ENCODE results near the gene XIRP2. TPM values are rescaled to one million over a fixed set of nuclear protein-coding genes. Genes with fewer than 3 reads are reported as not detected.

Gene XIRP2
- total RNA-seq, 8 experiments from 2014 or later, result 0.05 to 0.93 (median 0.22) TPM; not detected in 2

DNA sequence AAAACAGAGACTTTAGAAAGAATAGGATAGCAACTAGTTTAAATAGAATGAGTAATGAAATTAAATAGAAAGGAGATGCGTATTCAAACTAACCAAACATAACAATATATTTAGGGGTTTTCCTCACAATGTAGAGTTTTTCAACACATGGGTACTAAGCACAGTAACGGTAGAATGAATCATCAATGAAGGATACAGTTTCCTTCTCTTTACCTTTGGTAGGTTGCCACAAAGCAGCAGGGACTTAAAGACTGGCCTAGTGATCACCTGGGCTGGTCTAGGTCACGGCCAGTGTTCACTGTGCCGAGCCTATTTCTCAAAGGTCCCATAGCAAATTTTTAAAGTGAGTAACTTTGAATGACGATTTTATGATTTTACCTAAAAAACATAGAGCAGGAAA lies 311.7 kb downstream of the XIRP2 start:
- 43 to 98% (median 82%) methylated on average over 2 to 5 of the region's 5 CpGs; no CpG with 5 or more reads in 2 of the 10 experiments for WGBS, 10 experiments
- ATAC-seq (replicated peaks in 6 of 8), result no peak
- Histone ChIP-seq H3K27ac (no peak overlapping the region), H3K4me1 (replicated peaks in 1 of 2) (peaks cover 3 to 20% of the 10 kb centered on the region in 2 donors), H3K4me3 (no peak overlapping the region)
- in situ Hi-C loops (cut with MboI; ENCODE audit: low pct_unique_long_range_greater_than_20kb in 2 of 9, low sequenced_read_pairs in 9 of 9, unreplicated experiment in 9 of 9), result loop anchor here in 1 of 9 experiments (25.0 kb wide), 1 partner anchor 663 kb away; no protein-coding TSS in a partner anchor

DNA sequence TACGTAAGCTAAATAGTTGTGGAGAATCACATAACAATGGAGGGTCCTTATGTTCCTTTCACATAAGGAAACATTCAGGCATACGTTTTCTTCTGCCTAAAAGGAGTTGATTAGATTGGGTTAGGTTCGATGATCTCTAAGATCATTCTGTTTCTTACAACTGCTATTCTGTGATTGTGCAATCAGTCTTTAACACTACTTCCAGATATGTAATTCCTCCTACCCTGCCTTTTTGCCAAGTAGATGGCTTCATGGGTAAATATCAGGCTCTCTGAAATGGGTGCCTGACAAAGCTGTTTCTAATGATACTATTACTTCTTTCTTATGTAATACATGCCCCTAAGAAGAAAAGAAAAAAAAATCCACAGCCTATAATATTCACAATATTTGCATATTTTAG lies 321.5 kb downstream of the XIRP2 start:
- WGBS, 10 experiments, result 0 to 90% (median 71%) methylated on average over 1 to 3 of the region's 3 CpGs; no CpG with 5 or more reads in 1 of the 10 experiments
- no peak overlapping the region for H3K4me3 ChIP-seq
- no peaks in the 10 kb centered on the region for H3K4me1 ChIP-seq (replicated peaks in 1 of 2)
- in situ Hi-C loops (cut with MboI; ENCODE audit: low pct_unique_long_range_greater_than_20kb in 2 of 9, low sequenced_read_pairs in 9 of 9, unreplicated experiment in 9 of 9), result loop anchor here in 1 of 9 experiments (25.0 kb wide), 1 partner anchor 672 kb away; no protein-coding TSS in a partner anchor
- peak in 1 of 8 experiments; percentile 19 for ATAC-seq (replicated peaks in 6 of 8)
- no peak overlapping the region for H3K27ac ChIP-seq

DNA sequence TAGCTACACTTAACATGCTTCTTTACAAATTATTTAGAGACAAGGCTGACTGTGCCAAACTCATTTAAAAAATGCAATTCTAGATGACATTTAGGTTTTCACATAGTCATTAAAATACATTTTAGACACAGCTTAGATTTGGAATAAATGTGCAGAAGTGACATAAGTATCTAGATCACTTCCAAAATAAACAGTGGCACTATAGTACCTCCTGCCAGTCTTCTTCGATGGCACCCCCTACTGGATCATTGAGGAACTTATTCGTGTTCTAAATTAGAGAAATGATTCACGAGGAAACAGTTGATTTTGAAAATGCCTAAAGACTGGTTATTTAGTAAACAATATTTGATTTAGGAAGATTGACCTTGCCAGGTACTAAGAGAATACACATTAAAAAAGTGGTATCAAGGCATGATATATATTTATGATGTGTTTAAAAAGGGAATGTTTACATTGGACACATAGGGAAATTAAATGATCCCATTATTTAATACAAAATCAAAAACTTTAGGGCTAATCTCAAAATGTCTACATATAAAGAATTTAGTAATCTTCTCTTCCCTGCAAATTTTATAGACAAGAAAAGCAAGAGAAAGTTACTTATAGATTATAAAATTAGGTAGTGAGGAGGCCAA lies 323.9 kb downstream of the XIRP2 start:
- H3K4me1 ChIP-seq (replicated peaks in 1 of 2), result no peaks in the 10 kb centered on the region
- in situ Hi-C loops (cut with MboI; ENCODE audit: low pct_unique_long_range_greater_than_20kb in 2 of 9, low sequenced_read_pairs in 9 of 9, unreplicated experiment in 9 of 9), result loop anchor here in 1 of 9 experiments (25.0 kb wide), 1 partner anchor 675 kb away; no protein-coding TSS in a partner anchor
- 0 to 44% (median 0%) methylated on average over 1 to 3 of the region's 3 CpGs; no CpG with 5 or more reads in 1 of the 10 experiments for WGBS, 10 experiments
- no peak overlapping the region for H3K4me3 ChIP-seq
- ATAC-seq (replicated peaks in 6 of 8), result peak in 4 of 8 experiments; percentile 34 to 65 (median 44)
- H3K27ac ChIP-seq, result no peak overlapping the region

DNA sequence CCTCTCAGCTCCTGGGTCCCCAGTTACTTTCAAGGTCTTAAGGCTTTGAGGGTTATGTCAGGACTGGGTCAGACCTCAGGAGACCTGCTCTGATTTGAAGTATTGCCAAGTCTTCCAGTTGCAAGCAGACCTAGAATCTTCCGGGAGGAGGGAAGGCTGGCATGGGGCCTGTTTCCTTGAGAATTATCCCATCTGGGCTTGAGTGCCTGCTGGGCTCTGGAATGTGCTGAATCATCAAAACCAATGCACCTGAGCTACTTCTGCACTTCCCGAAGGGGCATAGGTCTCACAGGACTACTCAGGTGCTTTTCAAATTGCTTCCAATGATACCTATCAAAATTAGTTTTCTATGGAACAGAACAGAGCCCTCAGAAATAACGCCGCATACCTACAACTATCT lies 327.3 kb downstream of the XIRP2 start:
- WGBS, 10 experiments, result 20 to 100% (median 62%) methylated on average over 1 to 2 of the region's 4 CpGs; no CpG with 5 or more reads in 6 of the 10 experiments
- no peaks in the 10 kb centered on the region for H3K4me1 ChIP-seq (replicated peaks in 1 of 2)
- in situ Hi-C loops (cut with MboI; ENCODE audit: low pct_unique_long_range_greater_than_20kb in 2 of 9, low sequenced_read_pairs in 9 of 9, unreplicated experiment in 9 of 9), result loop anchor here in 1 of 9 experiments (25.0 kb wide), 1 partner anchor 678 kb away; no protein-coding TSS in a partner anchor
- no peak for ATAC-seq (replicated peaks in 6 of 8)
- H3K27ac ChIP-seq, result no peak overlapping the region
- no peak overlapping the region for H3K4me3 ChIP-seq

DNA sequence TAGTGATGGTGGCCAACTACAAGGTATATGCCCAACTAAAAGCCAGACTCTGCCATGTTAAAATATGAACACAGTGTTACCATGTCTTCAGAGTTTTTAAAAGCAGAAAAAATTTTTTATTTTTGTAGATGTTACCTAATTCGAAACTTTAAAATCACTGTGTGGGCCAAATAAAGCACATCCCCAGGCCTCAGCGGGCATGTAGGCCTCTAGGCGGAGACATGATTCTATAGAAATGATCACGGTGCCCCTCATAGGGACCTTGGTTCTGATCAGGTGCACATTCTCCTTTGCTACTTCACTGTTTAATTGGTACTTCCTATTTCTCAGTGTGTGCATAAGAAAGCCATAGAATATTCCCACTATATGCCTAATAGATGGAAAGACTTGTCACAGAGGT lies 349.2 kb downstream of the XIRP2 start:
- Histone ChIP-seq H3K27ac (no peak overlapping the region), H3K4me3 (no peak overlapping the region), H3K4me1 (replicated peaks in 1 of 2) (no peaks in the 10 kb centered on the region)
- WGBS, 10 experiments, result 7 to 96% (median 70%) methylated on average over 1 to 4 of the region's 4 CpGs; no CpG with 5 or more reads in 1 of the 10 experiments
- ATAC-seq (replicated peaks in 6 of 8), result no peak
- in situ Hi-C loops (cut with MboI; ENCODE audit: low pct_unique_long_range_greater_than_20kb in 2 of 9, low sequenced_read_pairs in 9 of 9, unreplicated experiment in 9 of 9), result loop anchor here in 1 of 9 experiments (25.0 kb wide), 1 partner anchor 700 kb away; no protein-coding TSS in a partner anchor

DNA sequence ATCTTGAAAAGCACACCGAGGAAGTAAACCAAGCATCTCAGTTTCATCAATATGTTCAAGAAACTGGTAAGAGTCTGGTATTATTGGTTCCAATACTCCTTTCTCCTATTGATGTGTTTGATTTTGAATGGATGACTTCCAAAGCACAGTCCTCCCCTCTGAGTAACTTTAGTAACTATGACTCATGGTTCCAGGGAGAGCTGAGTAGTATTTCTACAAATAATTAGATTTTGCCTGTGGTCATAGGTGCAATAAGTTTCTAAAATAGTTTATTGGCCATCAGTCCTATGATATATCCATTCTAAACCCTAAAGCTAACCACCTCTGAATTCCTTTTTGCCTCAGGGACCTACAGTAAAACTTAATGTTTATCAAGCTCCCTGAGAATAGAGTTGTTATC lies 352.4 kb downstream of the XIRP2 start:
- Histone ChIP-seq H3K27ac (no peak overlapping the region), H3K4me3 (no peak overlapping the region), H3K4me1 (replicated peaks in 1 of 2) (no peaks in the 10 kb centered on the region)
- in situ Hi-C loops (cut with MboI; ENCODE audit: low pct_unique_long_range_greater_than_20kb in 2 of 9, low sequenced_read_pairs in 9 of 9, unreplicated experiment in 9 of 9), result loop anchor here in 1 of 9 experiments (25.0 kb wide), 1 partner anchor 703 kb away; no protein-coding TSS in a partner anchor
- no peak for ATAC-seq (replicated peaks in 6 of 8)
- 0 to 100% (median 73%) methylated on average over 1 of the region's 1 CpG; no CpG with 5 or more reads in 2 of the 10 experiments for WGBS, 10 experiments

DNA sequence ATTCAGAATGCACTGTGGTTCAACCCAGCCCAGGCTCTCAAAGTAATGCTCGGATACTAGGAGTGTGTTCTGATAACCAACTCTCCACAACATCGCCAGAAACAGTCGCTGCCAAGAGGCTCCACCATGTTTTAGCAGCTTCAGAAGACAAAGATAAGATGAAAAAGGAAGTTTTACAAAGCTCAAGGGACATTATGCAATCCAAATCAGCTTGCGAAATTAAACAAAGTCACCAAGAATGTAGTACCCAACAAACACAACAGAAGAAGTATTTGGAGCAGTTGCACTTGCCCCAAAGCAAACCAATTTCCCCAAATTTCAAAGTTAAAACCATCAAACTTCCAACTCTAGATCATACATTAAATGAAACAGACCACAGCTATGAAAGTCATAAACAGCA lies 360.9 kb downstream of the XIRP2 start:
- 27 to 100% (median 76%) methylated on average over 1 to 4 of the region's 4 CpGs; no CpG with 5 or more reads in 4 of the 10 experiments for WGBS, 10 experiments
- in situ Hi-C loops (cut with MboI; ENCODE audit: low pct_unique_long_range_greater_than_20kb in 2 of 9, low sequenced_read_pairs in 9 of 9, unreplicated experiment in 9 of 9), result loop anchor here in 1 of 9 experiments (25.0 kb wide), 1 partner anchor 712 kb away; no protein-coding TSS in a partner anchor
- no peak overlapping the region for H3K4me3 ChIP-seq

DNA sequence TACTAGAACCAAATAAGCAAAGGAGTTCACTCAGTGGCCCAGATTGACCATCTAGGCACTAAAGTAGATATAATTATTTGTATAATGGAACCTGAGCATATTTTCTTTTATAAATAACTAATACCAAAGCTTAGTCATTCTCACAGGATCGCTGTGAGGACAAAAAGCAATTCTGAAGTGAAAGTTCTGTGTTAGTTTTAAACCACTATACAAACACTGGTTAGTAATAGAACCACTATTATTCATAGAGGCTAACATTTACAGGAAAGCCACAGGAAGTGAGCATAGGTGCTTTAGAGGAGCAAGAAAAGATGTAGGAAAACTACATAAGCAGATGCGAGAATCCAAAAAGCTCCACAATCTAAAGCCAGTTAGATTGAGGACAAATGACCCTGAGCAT lies 364.7 kb downstream of the XIRP2 start:
- Histone ChIP-seq H3K4me1 (replicated peaks in 1 of 2) (no peaks in the 10 kb centered on the region), H3K4me3 (no peak overlapping the region), H3K27ac (no peak overlapping the region)
- ATAC-seq (replicated peaks in 6 of 8), result no peak
- 33 to 100% (median 86%) methylated on average over 1 to 2 of the region's 2 CpGs; no CpG with 5 or more reads in 2 of the 10 experiments for WGBS, 10 experiments
- in situ Hi-C loops (cut with MboI; ENCODE audit: low pct_unique_long_range_greater_than_20kb in 2 of 9, low sequenced_read_pairs in 9 of 9, unreplicated experiment in 9 of 9), result no loop called here

More for the DNA sequence above, 360.9 kb downstream of the XIRP2 start:
- no peaks in the 10 kb centered on the region for H3K4me1 ChIP-seq (replicated peaks in 1 of 2)
- H3K27ac ChIP-seq, result no peak overlapping the region
- no peak for ATAC-seq (replicated peaks in 6 of 8)

DNA sequence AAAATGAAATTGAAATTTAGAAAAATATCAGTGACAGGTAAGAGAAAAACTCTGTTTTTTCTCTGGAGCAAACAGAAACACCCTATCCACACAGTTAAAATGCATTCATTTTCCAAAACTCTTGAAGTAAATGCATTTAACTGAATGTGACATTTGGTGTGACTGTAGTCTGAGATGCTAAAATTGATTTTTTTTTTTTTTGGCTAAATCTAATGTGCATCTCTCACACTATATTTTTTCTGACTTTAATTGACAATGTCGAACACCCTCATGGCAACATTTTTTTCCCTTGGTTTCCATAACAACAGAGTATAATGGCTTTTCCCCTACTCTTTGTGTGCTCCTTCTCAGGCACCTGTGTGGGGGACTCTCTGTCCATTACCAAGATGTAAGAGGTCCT lies 366.4 kb downstream of the XIRP2 start:
- no peak for ATAC-seq (replicated peaks in 6 of 8)
- WGBS, 10 experiments, result 0 to 50% (median 40%) methylated on average over 1 of the region's 1 CpG; no CpG with 5 or more reads in 1 of the 10 experiments
- H3K27ac ChIP-seq, result no peak overlapping the region
- H3K4me1 ChIP-seq (replicated peaks in 1 of 2), result peaks cover 0 to 8% of the 10 kb centered on the region in 2 donors
- in situ Hi-C loops (cut with MboI; ENCODE audit: low pct_unique_long_range_greater_than_20kb in 2 of 9, low sequenced_read_pairs in 9 of 9, unreplicated experiment in 9 of 9), result no loop called here
- no peak overlapping the region for H3K4me3 ChIP-seq

DNA sequence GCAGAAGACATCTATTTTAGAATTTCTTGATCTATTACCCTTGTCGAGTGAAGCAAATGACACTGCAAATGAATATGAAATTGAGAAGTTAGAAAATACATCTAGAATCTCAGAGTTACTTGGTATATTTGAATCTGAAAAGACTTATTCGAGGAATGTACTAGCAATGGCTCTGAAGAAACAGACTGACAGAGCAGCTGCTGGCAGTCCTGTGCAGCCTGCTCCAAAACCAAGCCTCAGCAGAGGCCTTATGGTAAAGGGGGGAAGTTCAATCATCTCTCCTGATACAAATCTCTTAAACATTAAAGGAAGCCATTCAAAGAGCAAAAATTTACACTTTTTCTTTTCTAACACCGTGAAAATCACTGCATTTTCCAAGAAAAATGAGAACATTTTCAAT lies 370.4 kb downstream of the XIRP2 start:
- no peak for ATAC-seq (replicated peaks in 6 of 8)
- H3K4me3 ChIP-seq, result no peak overlapping the region
- H3K4me1 ChIP-seq (replicated peaks in 1 of 2), result peaks cover 0 to 8% of the 10 kb centered on the region in 2 donors
- in situ Hi-C loops (cut with MboI; ENCODE audit: low pct_unique_long_range_greater_than_20kb in 2 of 9, low sequenced_read_pairs in 9 of 9, unreplicated experiment in 9 of 9), result no loop called here
- no peak overlapping the region for H3K27ac ChIP-seq
- 0 to 71% (median 36%) methylated on average over 1 to 3 of the region's 3 CpGs for WGBS, 10 experiments

DNA sequence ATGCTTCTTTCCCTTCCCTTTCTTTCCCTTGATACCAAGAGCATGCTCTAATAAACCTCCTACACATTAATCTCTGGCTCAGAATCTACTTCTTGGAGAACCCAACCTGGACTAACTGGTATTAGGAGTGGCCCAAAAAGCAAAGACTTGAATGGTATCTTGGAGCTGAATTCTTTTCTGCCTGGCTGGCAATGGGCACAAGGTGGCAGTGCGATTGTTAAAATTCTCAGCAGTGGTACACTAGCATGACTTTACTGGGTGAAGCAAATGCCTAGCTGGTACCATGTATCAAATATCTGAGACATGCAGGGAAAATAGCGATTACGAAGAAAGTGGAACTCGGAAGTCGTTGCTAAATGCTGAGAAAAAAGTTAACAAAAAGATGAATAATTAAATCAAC lies 376.1 kb downstream of the XIRP2 start:
- WGBS, 10 experiments, result 30 to 97% (median 77%) methylated on average over 3 to 5 of the region's 5 CpGs
- no peak overlapping the region for H3K27ac ChIP-seq
- ATAC-seq (replicated peaks in 6 of 8), result peak in 2 of 8 experiments; percentile 53 to 57
- no peaks in the 10 kb centered on the region for H3K4me1 ChIP-seq (replicated peaks in 1 of 2)
- in situ Hi-C loops (cut with MboI; ENCODE audit: low pct_unique_long_range_greater_than_20kb in 2 of 9, low sequenced_read_pairs in 9 of 9, unreplicated experiment in 9 of 9), result no loop called here
- H3K4me3 ChIP-seq, result no peak overlapping the region

DNA sequence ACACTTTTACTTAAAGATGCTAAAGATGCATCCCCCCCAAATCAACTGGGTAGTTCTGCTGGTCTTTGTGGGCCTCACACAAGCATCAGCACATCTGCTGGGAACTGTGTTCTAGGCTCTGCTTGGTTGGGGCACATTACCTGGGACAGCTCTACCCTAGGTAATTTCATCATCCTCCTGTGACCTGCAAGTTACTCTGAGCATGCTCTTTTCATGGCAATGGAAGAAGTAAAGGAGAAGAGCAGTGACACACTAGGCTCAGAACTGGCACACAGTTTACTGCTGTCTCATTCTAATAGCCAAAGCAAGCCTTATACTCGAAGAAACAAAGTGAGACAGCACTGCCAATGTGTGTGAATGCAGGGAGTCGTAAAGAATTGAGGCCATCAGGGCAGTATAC lies 376.7 kb downstream of the XIRP2 start:
- in situ Hi-C loops (cut with MboI; ENCODE audit: low pct_unique_long_range_greater_than_20kb in 2 of 9, low sequenced_read_pairs in 9 of 9, unreplicated experiment in 9 of 9), result no loop called here
- 18 to 100% (median 80%) methylated on average over 1 to 2 of the region's 2 CpGs; no CpG with 5 or more reads in 3 of the 10 experiments for WGBS, 10 experiments
- H3K27ac ChIP-seq, result no peak overlapping the region
- no peak overlapping the region for H3K4me3 ChIP-seq
- H3K4me1 ChIP-seq (replicated peaks in 1 of 2), result no peaks in the 10 kb centered on the region
- ATAC-seq (replicated peaks in 6 of 8), result no peak

DNA sequence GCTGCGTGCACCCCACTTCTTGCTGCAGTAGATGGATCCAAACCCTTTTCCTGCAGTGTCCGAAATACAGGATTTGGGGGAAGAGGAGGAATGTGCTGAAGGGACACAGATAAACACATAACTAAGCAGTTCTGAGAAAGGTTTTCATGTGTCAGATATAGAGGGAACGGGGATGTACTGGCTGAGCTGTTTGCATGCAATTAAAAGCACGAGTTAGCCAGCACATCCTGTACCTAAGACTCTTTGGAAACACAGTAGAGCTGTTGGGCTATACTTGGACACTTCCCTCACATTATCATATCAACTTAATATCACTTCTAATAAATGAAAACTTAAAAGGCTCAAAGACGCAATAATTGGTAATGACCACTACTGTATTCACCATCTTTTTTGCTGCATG lies 377.4 kb downstream of the XIRP2 start:
- no peaks in the 10 kb centered on the region for H3K4me1 ChIP-seq (replicated peaks in 1 of 2)
- no peak overlapping the region for H3K27ac ChIP-seq
- 0 to 100% (median 85%) methylated on average over 1 to 5 of the region's 5 CpGs for WGBS, 10 experiments
- no peak for ATAC-seq (replicated peaks in 6 of 8)
- no peak overlapping the region for H3K4me3 ChIP-seq
- in situ Hi-C loops (cut with MboI; ENCODE audit: low pct_unique_long_range_greater_than_20kb in 2 of 9, low sequenced_read_pairs in 9 of 9, unreplicated experiment in 9 of 9), result no loop called here

Measured in motor neuron (in vitro differentiated cells).